ENCODE results near the gene ALDOA. TPM values are rescaled to one million over a fixed set of nuclear protein-coding genes. Genes with fewer than 3 reads are reported as not detected.
"Not testable (repeated sequence)": the region's sequence is repeated elsewhere in the genome, so short reads cannot be mapped to it uniquely, and the experiment has no call there.

ALDOA gene
- total RNA-seq: 1,000 to 10,000 TPM; 2,396 to 2,926 TPM

DNA sequence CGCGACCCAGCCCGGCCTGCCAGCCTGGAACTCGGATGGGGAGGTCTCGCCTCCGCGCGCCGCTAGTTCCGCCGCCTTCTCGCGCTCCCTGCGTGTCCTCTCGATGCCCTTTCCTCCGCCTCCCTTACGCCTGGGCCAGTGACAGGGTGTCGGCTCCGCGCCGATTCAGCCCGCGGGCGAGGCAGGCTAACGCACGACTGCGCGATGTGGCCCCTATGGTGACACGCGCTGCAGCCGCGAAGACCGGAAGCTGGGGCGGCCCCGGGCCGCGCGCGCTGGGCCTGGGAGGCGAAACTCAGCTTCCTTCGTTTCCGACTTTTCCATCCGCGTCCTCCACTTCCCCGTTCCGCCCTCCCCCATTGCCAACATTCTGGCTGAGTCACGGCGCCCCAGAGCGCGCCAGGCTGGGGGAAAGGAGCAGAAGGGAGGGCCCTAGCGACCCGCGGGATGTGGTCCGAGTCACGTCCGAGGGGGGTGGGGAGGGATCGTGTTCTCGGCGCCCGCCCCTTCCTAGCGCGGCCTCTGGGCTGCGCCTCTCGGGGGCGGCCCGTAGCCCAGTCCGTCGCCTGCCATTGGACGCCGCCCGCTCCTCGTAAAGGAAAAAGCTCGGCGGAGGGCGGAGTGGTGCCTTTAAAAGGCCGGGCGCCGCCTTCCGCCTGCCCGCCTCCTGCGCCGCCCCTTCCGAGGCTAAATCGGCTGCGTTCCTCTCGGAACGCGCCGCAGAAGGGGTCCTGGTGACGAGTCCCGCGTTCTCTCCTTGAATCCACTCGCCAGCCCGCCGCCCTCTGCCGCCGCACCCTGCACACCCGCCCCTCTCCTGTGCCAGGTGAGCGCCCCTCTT, at the start of gene ALDOA:
ALDOA (plus strand) TSS at position 659 of the 841 bp plus-strand sequence. CDS start 1,138 bp downstream, outside the sequence.
- peak within 1 kb of the TSS; percentile 96 for H3K27ac ChIP-seq
- H3K27me3 ChIP-seq: no peaks in the 10 kb centered on the region
- H3K4me1 ChIP-seq: peaks cover 13% of the 10 kb centered on the region
- no peaks in the 10 kb centered on the region for H3K9me3 ChIP-seq
- peak within 1 kb of the TSS; percentile 89 for H3K4me3 ChIP-seq
- TF ChIP-seq, protein P1, sequence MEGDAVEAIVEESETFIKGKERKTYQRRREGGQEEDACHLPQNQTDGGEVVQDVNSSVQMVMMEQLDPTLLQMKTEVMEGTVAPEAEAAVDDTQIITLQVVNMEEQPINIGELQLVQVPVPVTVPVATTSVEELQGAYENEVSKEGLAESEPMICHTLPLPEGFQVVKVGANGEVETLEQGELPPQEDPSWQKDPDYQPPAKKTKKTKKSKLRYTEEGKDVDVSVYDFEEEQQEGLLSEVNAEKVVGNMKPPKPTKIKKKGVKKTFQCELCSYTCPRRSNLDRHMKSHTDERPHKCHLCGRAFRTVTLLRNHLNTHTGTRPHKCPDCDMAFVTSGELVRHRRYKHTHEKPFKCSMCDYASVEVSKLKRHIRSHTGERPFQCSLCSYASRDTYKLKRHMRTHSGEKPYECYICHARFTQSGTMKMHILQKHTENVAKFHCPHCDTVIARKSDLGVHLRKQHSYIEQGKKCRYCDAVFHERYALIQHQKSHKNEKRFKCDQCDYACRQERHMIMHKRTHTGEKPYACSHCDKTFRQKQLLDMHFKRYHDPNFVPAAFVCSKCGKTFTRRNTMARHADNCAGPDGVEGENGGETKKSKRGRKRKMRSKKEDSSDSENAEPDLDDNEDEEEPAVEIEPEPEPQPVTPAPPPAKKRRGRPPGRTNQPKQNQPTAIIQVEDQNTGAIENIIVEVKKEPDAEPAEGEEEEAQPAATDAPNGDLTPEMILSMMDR (IDR thresholded peaks at IDR 0.05): no peak
- intact Hi-C loops (cut with DNase I): no loop called here
- peaks cover 21% of the 10 kb centered on the region for H3K36me3 ChIP-seq
- peak; percentile 99 for DNase-seq
- peak within 1 kb of the TSS; percentile 98 to 100 for H3K9ac ChIP-seq (ENCODE audit: low read depth in 2 of 2, low read length in 2 of 2)

DNA sequence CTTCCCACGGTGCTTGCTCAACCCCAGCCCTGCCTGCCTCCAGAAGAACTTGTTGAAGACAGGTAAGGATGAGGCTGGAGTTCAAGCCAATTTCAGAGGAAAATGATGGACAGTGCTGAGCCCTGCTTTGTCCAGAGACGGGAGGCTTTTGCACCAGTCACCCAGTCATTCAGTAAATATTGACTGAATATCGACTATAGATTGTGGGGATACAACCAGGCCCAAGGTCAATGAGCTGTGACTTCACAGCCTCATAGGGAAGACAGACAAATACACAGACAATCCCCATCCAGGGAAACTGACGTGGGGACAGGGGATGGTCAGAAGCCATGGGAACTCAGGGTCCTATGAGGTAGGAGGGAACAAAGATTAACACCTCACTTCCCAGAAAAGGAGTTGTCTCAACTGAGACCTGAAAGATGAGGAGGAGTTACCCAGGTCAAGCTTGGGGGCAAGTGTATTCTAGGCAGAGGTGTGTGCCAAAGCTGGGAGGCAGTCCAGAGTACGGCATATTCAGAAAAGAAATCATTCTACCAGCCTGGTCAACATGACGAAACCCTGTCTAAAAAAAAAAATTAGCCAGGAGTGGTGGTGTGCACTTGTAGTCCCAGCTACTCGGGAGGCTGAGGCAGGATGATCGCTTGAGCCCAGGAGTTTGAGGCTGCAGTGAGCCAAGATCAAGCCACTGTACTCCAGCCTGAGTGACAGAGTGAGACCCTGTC, 48.8 kb upstream of the ALDOA start:
- TF ChIP-seq, protein P1 (IDR thresholded peaks at IDR 0.05): no peak
- intact Hi-C loops (cut with DNase I): no loop called here
- H3K9me3 ChIP-seq: no peaks in the 10 kb centered on the region

DNA sequence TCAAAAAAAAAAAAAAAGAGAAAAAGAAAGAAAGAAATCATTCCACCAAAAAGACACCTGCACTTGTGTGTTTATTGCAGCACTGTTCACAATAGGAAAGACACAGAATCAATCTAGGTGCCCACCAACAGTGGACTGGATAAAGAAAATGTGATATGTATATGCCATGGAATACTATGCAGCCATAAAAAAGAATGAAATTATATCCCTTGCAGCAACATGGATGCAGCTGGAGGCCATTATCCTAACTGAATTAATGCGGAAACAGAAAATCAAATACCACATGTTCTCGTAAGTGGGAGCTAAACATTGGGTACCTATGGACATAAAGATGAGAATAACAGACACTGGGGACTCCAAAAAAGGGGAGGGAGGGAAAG, 48.3 kb upstream of the ALDOA start:
- no peak overlapping the region for H3K4me3 ChIP-seq
- no peaks in the 10 kb centered on the region for H3K36me3 ChIP-seq
- H3K9me3 ChIP-seq: no peaks in the 10 kb centered on the region
- H3K27ac ChIP-seq: no peak overlapping the region
- no peak for DNase-seq
- intact Hi-C loops (cut with DNase I): no loop called here
- TF ChIP-seq, protein P1 (IDR thresholded peaks at IDR 0.05): no peak
- no peaks in the 10 kb centered on the region for H3K27me3 ChIP-seq
- H3K9ac ChIP-seq (ENCODE audit: low read depth in 2 of 2, low read length in 2 of 2): no peak overlapping the region
- no peaks in the 10 kb centered on the region for H3K4me1 ChIP-seq

More for the DNA sequence above, 48.8 kb upstream of the ALDOA start:
- H3K4me1 ChIP-seq: no peaks in the 10 kb centered on the region
- H3K4me3 ChIP-seq: no peak overlapping the region
- no peak for DNase-seq
- no peak overlapping the region for H3K9ac ChIP-seq (ENCODE audit: low read depth in 2 of 2, low read length in 2 of 2)
- H3K27ac ChIP-seq: no peak overlapping the region
- H3K27me3 ChIP-seq: no peaks in the 10 kb centered on the region
- H3K36me3 ChIP-seq: no peaks in the 10 kb centered on the region

DNA sequence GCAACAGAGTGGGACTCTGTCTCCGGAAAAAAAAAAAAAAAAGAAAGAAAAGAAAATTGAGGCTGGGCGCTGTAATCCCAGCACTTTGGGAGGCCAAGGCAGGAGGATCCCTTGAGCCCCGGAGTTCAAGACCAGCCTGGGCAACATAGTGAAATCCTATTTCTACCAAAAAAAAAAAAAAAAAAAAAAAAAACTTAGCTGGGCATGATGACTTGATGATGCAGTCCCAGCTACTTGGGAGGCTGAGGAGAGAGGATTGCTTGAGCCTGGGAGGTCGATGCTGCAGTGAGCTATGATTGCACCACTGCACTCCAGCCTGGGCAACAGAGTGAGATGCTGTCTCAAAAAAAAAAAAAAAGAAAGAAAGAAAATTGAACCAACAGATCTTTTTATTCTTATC, 47.6 kb upstream of the ALDOA start:
- H3K9me3 ChIP-seq; H3K4me3 ChIP-seq; H3K4me1 ChIP-seq; H3K36me3 ChIP-seq; H3K27ac ChIP-seq; intact Hi-C loops (cut with DNase I); DNase-seq; H3K27me3 ChIP-seq; H3K9ac ChIP-seq (ENCODE audit: low read depth in 2 of 2, low read length in 2 of 2): not testable (repeated sequence)

DNA sequence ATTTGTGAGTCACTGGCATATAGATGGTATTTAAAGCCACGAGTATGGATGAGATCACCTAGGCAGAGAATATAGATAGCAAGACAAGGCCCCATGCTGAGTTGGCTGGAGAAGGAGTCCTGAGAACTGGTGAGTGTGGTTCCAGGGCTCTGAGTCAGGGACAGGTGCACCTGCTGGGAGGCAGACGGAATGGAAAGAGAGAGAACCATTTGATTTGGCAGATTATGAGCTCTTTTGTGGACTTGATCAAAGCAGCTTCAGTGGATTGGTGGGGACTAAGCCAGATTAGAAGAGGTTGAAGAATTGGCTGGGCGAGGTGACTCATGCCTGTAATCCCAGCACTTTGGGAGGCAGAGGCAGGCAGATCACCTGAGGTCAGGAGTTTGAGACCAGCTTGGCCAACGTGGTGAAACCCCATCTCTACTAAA, 46.8 kb upstream of the ALDOA start:
- DNase-seq: no peak
- Histone ChIP-seq H3K9ac (ENCODE audit: low read depth in 2 of 2, low read length in 2 of 2) (no peak overlapping the region), H3K27ac (no peak overlapping the region), H3K4me1 (no peaks in the 10 kb centered on the region), H3K4me3 (no peak overlapping the region), H3K36me3 (no peaks in the 10 kb centered on the region), H3K9me3 (no peaks in the 10 kb centered on the region), H3K27me3 (no peaks in the 10 kb centered on the region)
- intact Hi-C loops (cut with DNase I): no loop called here
- TF ChIP-seq, protein P1 (IDR thresholded peaks at IDR 0.05): no peak

Measured in colonic mucosa (tissue), 4 donors.